ENCODE data around the gene RASA3.
A peak's percentile ranks its signal among the peaks of the same experiment; 100 is the strongest.
"Not testable (repeated sequence)": the region's sequence is repeated elsewhere in the genome, so short reads cannot be mapped to it uniquely, and the experiment has no call there.

Gene RASA3

GRCh38 chr13:114149774-114150740, 17.6 kb upstream of the RASA3 start:
- ChIA-PET POLR2A (interaction anchor here (1.5 kb wide), 1 partner anchor 11 kb away, joined by 4 read pairs; no protein-coding TSS in a partner anchor), CTCF (interaction anchor here (3.4 kb wide), 1 partner anchor 12 kb away, joined by 11 read pairs; no protein-coding TSS in a partner anchor)
- H3K4me3 ChIP-seq (ENCODE audit: control insufficient read depth in 1 of 7, extremely low read depth in 1 of 7, insufficient read depth in 4 of 7, low read depth in 2 of 7, low read length in 6 of 7) = peak overlapping the region in 1 of 7 experiments; percentile 23
- no peaks in the 10 kb centered on the region for H3K27me3 ChIP-seq (replicated peaks in 2 of 5; ENCODE audit: control insufficient read depth in 4 of 5, insufficient read depth in 5 of 5, low read length in 4 of 5)
- DNase-seq = no peak
- H3K27ac ChIP-seq (ENCODE audit: insufficient read depth in 1 of 2, low read depth in 1 of 2, low read length in 2 of 2, poor library complexity in 1 of 2, severe bottlenecking in 2 of 2) = no peak overlapping the region
- H3K36me3 ChIP-seq (ENCODE audit: control insufficient read depth in 4 of 4, insufficient read depth in 4 of 4, low read length in 3 of 4) = no peaks in the 10 kb centered on the region
- no peaks in the 10 kb centered on the region for H3K9me3 ChIP-seq (ENCODE audit: control extremely low read depth in 1 of 5, control insufficient read depth in 4 of 5, insufficient read depth in 2 of 5, low read depth in 1 of 5, low read length in 4 of 5)
- WGBS (ENCODE audit: insufficient coverage) = 97% methylated on average over 9 of the region's 12 CpGs
- peaks cover 7 to 74% (median 62%) of the 10 kb centered on the region in 4 experiments for H3K4me1 ChIP-seq (ENCODE audit: control extremely low read depth in 1 of 4, control insufficient read depth in 4 of 4, insufficient read depth in 4 of 4, low read length in 3 of 4)

- Histone ChIP-seq H3K4me3 (ENCODE audit: control insufficient read depth in 1 of 7, extremely low read depth in 1 of 7, insufficient read depth in 4 of 7, low read depth in 2 of 7, low read length in 6 of 7) (peak overlapping the region in 1 of 7 experiments; percentile 43), H3K4me1 (ENCODE audit: control extremely low read depth in 1 of 4, control insufficient read depth in 4 of 4, insufficient read depth in 4 of 4, low read length in 3 of 4) (peaks cover 7 to 78% (median 70%) of the 10 kb centered on the region in 4 experiments), H3K27ac (ENCODE audit: insufficient read depth in 1 of 2, low read depth in 1 of 2, low read length in 2 of 2, poor library complexity in 1 of 2, severe bottlenecking in 2 of 2) (peak overlapping the region; percentile 43 to 72)
- not testable (repeated sequence) for H3K36me3 ChIP-seq (ENCODE audit: control insufficient read depth in 4 of 4, insufficient read depth in 4 of 4, low read length in 3 of 4); H3K9me3 ChIP-seq (ENCODE audit: control extremely low read depth in 1 of 5, control insufficient read depth in 4 of 5, insufficient read depth in 2 of 5, low read depth in 1 of 5, low read length in 4 of 5); H3K27me3 ChIP-seq (replicated peaks in 2 of 5; ENCODE audit: control insufficient read depth in 4 of 5, insufficient read depth in 5 of 5, low read length in 4 of 5); DNase-seq
- CTCF ChIA-PET = interaction anchor here (1.1 to 1.5 kb wide), 3 partner anchors 14 to 74 kb away, joined by 3 to 7 read pairs (median 5); no protein-coding TSS in a partner anchor
- POLR2A ChIA-PET = interaction anchor here (1.4 to 1.5 kb wide), 2 partner anchors 18 to 73 kb away, joined by 3 to 4 read pairs; no protein-coding TSS in a partner anchor
- WGBS (ENCODE audit: insufficient coverage) = 82% methylated on average over 6 of the region's 19 CpGs
Observed at GRCh38 chr13:114148886-114149285, 16.5 kb upstream of the RASA3 start.

- DNase-seq = peak; percentile 84 to 97 (median 96)
- Histone ChIP-seq H3K4me3 (ENCODE audit: control insufficient read depth in 1 of 7, extremely low read depth in 1 of 7, insufficient read depth in 4 of 7, low read depth in 2 of 7, low read length in 6 of 7) (peak overlapping the region in 2 of 7 experiments; percentile 24 to 43), H3K27ac (ENCODE audit: insufficient read depth in 1 of 2, low read depth in 1 of 2, low read length in 2 of 2, poor library complexity in 1 of 2, severe bottlenecking in 2 of 2) (peak overlapping the region; percentile 43 to 72), H3K4me1 (ENCODE audit: control extremely low read depth in 1 of 4, control insufficient read depth in 4 of 4, insufficient read depth in 4 of 4, low read length in 3 of 4) (peaks cover 7 to 80% (median 73%) of the 10 kb centered on the region in 4 experiments), H3K36me3 (ENCODE audit: control insufficient read depth in 4 of 4, insufficient read depth in 4 of 4, low read length in 3 of 4) (no peaks in the 10 kb centered on the region), H3K9me3 (ENCODE audit: control extremely low read depth in 1 of 5, control insufficient read depth in 4 of 5, insufficient read depth in 2 of 5, low read depth in 1 of 5, low read length in 4 of 5) (no peaks in the 10 kb centered on the region), H3K27me3 (replicated peaks in 2 of 5; ENCODE audit: control insufficient read depth in 4 of 5, insufficient read depth in 5 of 5, low read length in 4 of 5) (no peaks in the 10 kb centered on the region)
- CTCF ChIA-PET = interaction anchor here (0.8 to 1.5 kb wide), 7 partner anchors 13 to 78 kb away, joined by 3 to 8 read pairs (median 4); no protein-coding TSS in a partner anchor
- POLR2A ChIA-PET = interaction anchor here (1.4 to 1.5 kb wide), 2 partner anchors 18 to 74 kb away, joined by 3 to 4 read pairs; no protein-coding TSS in a partner anchor
- WGBS (ENCODE audit: insufficient coverage) = 0% methylated on average over 8 of the region's 8 CpGs
Observed at GRCh38 chr13:114148521-114148855, 16.1 kb upstream of the RASA3 start.

GRCh38 chr13:114147803-114148520, 15.5 kb upstream of the RASA3 start:
- H3K4me1 ChIP-seq (ENCODE audit: control extremely low read depth in 1 of 4, control insufficient read depth in 4 of 4, insufficient read depth in 4 of 4, low read length in 3 of 4) = peaks cover 7 to 86% (median 77%) of the 10 kb centered on the region in 4 experiments
- H3K4me3 ChIP-seq (ENCODE audit: control insufficient read depth in 1 of 7, extremely low read depth in 1 of 7, insufficient read depth in 4 of 7, low read depth in 2 of 7, low read length in 6 of 7) = peak overlapping the region in 2 of 7 experiments; percentile 24 to 43
- no peaks in the 10 kb centered on the region for H3K27me3 ChIP-seq (replicated peaks in 2 of 5; ENCODE audit: control insufficient read depth in 4 of 5, insufficient read depth in 5 of 5, low read length in 4 of 5)
- DNase-seq = no peak
- no peaks in the 10 kb centered on the region for H3K36me3 ChIP-seq (ENCODE audit: control insufficient read depth in 4 of 4, insufficient read depth in 4 of 4, low read length in 3 of 4)
- no peaks in the 10 kb centered on the region for H3K9me3 ChIP-seq (ENCODE audit: control extremely low read depth in 1 of 5, control insufficient read depth in 4 of 5, insufficient read depth in 2 of 5, low read depth in 1 of 5, low read length in 4 of 5)
- POLR2A ChIA-PET = interaction anchor here (1.4 to 1.5 kb wide), 2 partner anchors 17 to 74 kb away, joined by 3 to 4 read pairs; no protein-coding TSS in a partner anchor
- CTCF ChIA-PET = interaction anchor here (0.8 to 1.5 kb wide), 7 partner anchors 12 to 78 kb away, joined by 3 to 8 read pairs (median 4); no protein-coding TSS in a partner anchor
- H3K27ac ChIP-seq (ENCODE audit: insufficient read depth in 1 of 2, low read depth in 1 of 2, low read length in 2 of 2, poor library complexity in 1 of 2, severe bottlenecking in 2 of 2) = peak overlapping the region; percentile 43 to 72
- 31% methylated on average over 5 of the region's 22 CpGs for WGBS (ENCODE audit: insufficient coverage)

- Histone ChIP-seq H3K27me3 (replicated peaks in 2 of 5; ENCODE audit: control insufficient read depth in 4 of 5, insufficient read depth in 5 of 5, low read length in 4 of 5) (no peaks in the 10 kb centered on the region), H3K4me3 (ENCODE audit: control insufficient read depth in 1 of 7, extremely low read depth in 1 of 7, insufficient read depth in 4 of 7, low read depth in 2 of 7, low read length in 6 of 7) (no peak overlapping the region), H3K9me3 (ENCODE audit: control extremely low read depth in 1 of 5, control insufficient read depth in 4 of 5, insufficient read depth in 2 of 5, low read depth in 1 of 5, low read length in 4 of 5) (no peaks in the 10 kb centered on the region), H3K36me3 (ENCODE audit: control insufficient read depth in 4 of 4, insufficient read depth in 4 of 4, low read length in 3 of 4) (no peaks in the 10 kb centered on the region), H3K27ac (ENCODE audit: insufficient read depth in 1 of 2, low read depth in 1 of 2, low read length in 2 of 2, poor library complexity in 1 of 2, severe bottlenecking in 2 of 2) (no peak overlapping the region), H3K4me1 (ENCODE audit: control extremely low read depth in 1 of 4, control insufficient read depth in 4 of 4, insufficient read depth in 4 of 4, low read length in 3 of 4) (peaks cover 7 to 93% (median 85%) of the 10 kb centered on the region in 4 experiments)
- no peak for DNase-seq
- ChIA-PET CTCF (interaction anchor here (1.0 kb wide), 1 partner anchor 23 kb away, joined by 3 read pairs; no protein-coding TSS in a partner anchor), POLR2A (no interaction called here)
- 92% methylated on average over 5 of the region's 10 CpGs for WGBS (ENCODE audit: insufficient coverage)
Observed at GRCh38 chr13:114146629-114147028, 14.2 kb upstream of the RASA3 start.

GRCh38 chr13:114146173-114146572, 13.8 kb upstream of the RASA3 start:
- Histone ChIP-seq H3K4me3 (ENCODE audit: control insufficient read depth in 1 of 7, extremely low read depth in 1 of 7, insufficient read depth in 4 of 7, low read depth in 2 of 7, low read length in 6 of 7) (no peak overlapping the region), H3K9me3 (ENCODE audit: control extremely low read depth in 1 of 5, control insufficient read depth in 4 of 5, insufficient read depth in 2 of 5, low read depth in 1 of 5, low read length in 4 of 5) (no peaks in the 10 kb centered on the region), H3K4me1 (ENCODE audit: control extremely low read depth in 1 of 4, control insufficient read depth in 4 of 4, insufficient read depth in 4 of 4, low read length in 3 of 4) (peaks cover 7 to 93% (median 85%) of the 10 kb centered on the region in 4 experiments), H3K27me3 (replicated peaks in 2 of 5; ENCODE audit: control insufficient read depth in 4 of 5, insufficient read depth in 5 of 5, low read length in 4 of 5) (no peaks in the 10 kb centered on the region), H3K36me3 (ENCODE audit: control insufficient read depth in 4 of 4, insufficient read depth in 4 of 4, low read length in 3 of 4) (no peaks in the 10 kb centered on the region), H3K27ac (ENCODE audit: insufficient read depth in 1 of 2, low read depth in 1 of 2, low read length in 2 of 2, poor library complexity in 1 of 2, severe bottlenecking in 2 of 2) (no peak overlapping the region)
- ChIA-PET POLR2A (no interaction called here), CTCF (interaction anchor here (1.0 kb wide), 1 partner anchor 23 kb away, joined by 3 read pairs; no protein-coding TSS in a partner anchor)
- DNase-seq = no peak
- WGBS (ENCODE audit: insufficient coverage) = 92% methylated on average over 14 of the region's 14 CpGs
